Activated CD8-positive, alpha-beta memory T cell treated with anti-CD3 and anti-CD28 coated beads, Interleukin-2, amount 50 U/mL, for 24 hours (primary cell): ENCODE data around the gene EFNA4.
A peak's percentile ranks its signal among the peaks of the same experiment; 100 is the strongest.

Experiments
- DNase-seq: peaks from one replicate; pipeline ENCODE4 v3.0.0-alpha.2; 2020; ENCODE audit errors: extremely low read depth

The EFNA4 gene, protein sequence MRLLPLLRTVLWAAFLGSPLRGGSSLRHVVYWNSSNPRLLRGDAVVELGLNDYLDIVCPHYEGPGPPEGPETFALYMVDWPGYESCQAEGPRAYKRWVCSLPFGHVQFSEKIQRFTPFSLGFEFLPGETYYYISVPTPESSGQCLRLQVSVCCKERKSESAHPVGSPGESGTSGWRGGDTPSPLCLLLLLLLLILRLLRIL

DNA sequence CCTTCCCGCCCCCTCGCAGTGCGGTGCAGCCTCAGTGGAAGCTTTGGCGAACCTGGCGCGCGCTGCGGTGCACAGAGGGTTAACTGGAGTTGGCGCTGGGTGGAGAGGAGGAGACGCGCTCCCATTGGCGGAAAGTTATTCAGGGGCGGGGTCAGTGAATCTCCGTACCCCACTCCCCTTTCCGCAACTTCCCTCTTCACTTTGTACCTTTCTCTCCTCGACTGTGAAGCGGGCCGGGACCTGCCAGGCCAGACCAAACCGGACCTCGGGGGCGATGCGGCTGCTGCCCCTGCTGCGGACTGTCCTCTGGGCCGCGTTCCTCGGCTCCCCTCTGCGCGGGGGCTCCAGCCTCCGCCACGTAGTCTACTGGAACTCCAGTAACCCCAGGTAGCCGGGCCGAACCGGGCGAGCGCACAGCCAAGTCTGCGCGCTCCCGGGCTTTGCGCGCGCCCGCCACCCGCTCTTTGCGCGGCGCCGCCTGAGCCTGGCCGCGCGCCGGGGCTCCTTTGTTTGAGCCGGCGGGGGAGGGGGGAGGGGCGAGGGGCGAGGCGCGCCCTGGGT is at the start of gene EFNA4:
Gene EFNA4 (plus strand): TSS at position 191 of the 561 bp plus-strand sequence. CDS start 84 bp downstream, at position 275.
- DNase-seq, result peak; percentile 62

DNA sequence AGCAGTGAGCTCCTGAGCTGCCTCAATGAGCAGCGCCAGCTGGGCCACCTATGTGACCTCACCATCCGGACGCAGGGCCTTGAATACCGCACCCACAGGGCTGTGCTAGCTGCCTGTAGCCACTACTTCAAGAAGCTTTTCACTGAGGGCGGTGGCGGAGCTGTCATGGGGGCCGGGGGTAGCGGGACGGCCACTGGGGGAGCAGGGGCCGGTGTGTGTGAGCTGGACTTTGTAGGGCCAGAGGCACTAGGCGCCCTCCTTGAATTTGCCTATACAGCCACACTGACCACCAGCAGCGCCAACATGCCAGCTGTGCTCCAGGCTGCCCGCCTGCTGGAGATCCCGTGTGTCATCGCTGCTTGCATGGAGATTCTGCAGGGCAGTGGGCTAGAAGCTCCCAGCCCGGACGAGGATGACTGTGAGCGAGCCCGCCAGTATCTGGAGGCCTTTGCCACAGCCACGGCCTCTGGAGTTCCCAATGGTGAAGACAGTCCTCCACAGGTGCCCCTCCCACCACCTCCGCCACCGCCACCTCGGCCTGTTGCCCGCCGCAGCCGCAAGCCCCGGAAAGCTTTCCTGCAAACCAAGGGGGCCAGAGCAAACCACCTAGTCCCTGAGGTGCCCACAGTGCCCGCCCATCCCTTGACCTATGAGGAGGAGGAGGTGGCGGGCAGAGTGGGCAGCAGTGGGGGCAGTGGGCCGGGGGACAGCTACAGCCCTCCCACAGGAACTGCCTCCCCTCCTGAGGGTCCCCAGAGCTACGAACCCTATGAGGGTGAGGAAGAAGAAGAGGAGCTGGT is 48.6 kb upstream of the EFNA4 start:
- no peak for DNase-seq

DNA sequence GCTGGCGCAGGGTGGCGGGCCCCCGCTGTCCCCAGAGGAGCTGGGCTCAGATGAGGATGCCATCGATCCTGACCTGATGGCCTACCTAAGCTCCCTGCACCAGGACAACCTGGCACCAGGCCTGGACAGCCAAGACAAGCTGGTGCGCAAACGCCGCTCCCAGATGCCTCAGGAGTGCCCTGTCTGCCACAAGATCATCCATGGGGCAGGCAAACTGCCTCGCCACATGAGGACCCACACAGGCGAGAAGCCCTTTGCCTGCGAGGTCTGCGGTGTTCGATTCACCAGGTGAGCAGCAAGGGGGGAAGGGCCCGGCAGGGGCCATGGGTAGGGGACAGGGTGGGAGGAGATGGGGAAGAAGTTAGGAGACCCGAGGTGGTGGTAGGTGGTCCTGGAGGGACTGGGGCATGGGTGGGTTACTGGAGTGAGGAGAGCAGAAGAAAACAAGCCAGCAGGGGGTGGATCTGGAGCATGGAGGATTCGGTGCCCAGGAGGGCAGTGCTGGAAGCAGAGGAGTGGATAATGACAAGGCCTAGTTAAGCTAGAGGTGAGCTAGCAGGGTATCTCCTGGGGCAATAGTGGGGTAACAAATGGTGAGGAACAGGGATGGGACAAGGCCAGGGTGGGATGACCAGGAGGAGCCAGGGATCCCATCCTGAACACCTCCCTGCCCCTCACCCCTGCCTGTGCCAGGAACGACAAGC is 47.9 kb upstream of the EFNA4 start:
- DNase-seq, result no peak

DNA sequence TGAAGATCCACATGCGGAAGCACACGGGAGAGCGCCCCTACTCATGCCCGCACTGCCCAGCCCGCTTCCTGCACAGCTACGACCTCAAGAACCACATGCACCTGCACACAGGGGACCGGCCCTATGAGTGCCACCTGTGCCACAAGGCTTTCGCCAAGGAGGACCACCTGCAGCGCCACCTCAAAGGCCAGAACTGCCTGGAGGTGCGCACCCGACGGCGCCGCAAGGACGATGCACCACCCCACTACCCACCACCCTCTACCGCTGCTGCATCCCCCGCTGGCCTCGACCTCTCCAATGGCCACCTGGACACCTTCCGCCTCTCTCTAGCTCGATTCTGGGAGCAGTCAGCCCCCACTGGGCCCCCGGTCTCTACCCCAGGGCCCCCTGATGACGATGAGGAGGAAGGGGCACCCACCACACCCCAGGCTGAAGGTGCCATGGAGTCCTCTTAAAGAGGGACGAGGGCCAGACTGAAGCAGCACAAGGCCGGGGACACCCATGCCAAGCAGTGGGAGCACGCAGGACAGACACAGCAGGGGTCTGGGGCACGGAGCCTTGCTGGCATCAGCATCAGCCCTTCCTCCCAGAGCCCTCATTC is 47.2 kb upstream of the EFNA4 start:
- DNase-seq, result no peak

DNA sequence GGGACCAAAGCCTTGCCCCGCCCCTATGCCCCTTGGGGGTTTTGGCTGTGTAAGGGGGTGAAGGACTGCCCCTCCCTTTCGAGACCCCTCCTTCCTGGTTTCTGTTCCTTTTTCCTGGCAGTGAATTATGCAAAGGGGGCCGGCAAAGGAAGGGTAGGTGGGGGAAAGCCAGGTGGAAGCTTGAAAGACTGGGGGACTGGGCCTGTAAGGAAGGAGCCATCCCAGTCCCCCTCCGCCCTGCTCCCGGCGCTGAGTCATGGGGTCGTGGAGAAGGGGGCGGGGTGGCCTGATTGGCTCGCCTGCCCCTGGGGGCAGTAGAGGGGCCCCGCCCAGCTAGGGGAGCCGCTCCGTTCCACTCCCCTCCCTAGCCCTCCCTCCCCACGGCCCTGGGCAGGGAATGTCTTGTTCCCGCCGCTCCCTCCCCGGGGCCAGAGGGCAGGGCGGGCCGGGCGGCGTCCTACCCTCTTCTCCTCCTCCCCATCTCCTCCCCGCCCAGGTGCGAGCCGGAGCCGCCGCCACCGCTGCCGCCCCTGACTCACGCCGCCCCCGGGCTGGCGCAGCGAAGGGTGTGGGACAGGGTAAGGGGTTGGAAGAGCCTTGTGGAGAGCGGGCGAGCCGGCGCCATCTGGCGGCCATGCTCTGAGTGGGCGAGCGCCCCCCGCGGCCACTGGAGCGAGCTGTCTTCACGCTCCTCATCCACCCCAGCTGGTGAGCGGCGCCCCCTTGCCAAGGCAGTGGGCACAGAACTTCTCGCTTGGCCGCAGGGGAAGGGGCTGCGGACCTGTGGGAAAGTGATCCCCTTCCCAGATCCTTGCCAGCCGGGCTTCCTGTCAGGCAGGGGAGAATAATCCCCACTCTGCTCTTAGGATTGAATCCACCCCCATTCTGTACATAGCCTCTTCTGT is 46.2 kb upstream of the EFNA4 start:
- DNase-seq, result peak; percentile 61

DNA sequence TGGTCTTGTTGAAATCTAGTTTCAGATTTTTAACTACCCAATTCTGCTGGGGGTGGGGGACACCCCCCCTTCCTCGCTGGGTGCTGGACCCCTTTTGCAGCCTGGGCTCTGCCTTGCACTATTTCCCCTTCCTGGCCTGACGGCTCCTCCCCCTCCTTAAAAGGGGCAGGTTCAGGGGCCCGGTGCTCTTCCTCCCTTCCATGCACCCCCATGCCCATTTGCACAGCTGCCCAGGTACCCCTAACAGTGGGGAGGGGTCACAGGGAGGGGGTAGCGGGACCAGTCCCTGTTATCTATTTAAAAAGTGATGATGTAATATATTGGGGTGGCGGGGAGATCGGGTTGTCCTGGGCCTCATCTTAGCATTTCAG is 45.6 kb upstream of the EFNA4 start:
- DNase-seq, result no peak

DNA sequence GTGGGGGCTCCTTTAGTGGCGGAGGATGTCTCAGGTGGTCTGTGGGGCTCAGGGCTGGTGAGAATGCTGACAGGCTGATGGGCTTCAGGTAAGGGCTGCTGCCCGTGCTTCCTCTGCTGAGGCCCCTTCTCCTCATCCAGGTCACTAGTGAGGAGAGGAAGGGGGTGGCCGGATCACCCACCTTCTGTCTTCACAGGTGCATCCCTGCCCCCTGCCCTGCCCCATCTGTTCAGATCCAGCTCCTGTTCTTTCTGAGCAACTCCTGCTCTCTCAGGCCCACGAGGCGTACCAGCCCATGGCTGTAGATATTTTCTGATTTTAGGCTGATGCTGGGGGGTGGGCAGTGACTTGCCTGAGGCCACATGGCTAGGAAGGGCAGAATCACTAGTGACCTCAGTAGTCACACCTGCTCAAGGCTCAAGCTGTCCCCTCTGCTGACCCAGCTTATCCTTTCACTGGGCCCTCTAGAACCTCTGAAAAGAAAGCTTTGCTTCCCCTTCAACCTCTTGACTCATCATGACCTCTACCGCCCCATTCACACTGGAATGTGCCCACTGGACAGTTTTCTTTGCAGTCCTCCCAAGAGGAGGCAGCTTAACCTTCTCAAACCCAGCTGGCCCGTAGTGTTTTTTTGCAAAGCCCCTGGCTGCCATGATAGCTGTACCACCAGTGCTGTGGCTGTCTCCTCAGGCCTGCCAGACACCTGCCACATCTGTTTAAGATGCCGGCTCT is 44.8 kb upstream of the EFNA4 start:
- DNase-seq, result no peak

DNA sequence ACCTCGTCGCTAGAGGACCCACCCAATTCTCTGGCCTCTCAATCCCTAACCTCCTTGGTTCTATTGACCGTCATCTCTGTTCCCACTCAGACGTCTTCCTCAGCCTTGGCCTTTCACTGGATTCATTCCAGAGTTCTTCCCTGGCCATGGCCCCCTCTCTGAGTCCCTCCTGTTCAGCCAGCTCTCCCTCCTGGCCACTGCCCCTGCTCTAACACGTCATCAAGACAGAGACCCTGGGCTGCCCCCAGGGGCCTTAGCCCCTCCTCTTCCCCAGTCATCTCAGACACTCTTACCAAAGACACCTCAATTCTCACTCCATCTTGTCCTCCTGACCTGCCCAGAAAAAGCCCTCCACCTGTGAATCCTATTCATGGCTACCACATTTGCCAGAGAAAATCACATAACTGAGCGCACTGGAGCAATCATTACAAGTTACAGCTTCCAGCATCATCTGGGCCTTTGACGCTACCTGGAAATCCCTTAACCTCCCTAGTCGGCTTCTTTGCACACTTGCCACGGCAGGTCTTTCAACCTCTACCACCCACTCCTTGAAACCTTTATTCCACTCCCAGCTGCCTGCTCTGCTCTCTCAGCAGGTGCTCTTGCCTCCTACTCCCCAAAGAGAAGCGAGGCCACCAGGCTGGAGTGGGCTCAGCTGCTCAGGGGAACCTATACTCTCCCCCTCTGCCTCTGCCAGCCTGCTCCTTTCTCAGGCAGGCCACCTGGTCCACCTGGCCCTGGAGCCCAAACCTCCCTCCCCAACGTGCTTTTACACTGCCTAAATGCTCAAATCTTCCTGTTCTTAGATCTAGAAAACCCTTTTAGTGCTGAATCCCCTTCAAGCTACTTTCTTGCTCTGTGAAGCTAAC is 43.9 kb upstream of the EFNA4 start:
- no peak for DNase-seq

DNA sequence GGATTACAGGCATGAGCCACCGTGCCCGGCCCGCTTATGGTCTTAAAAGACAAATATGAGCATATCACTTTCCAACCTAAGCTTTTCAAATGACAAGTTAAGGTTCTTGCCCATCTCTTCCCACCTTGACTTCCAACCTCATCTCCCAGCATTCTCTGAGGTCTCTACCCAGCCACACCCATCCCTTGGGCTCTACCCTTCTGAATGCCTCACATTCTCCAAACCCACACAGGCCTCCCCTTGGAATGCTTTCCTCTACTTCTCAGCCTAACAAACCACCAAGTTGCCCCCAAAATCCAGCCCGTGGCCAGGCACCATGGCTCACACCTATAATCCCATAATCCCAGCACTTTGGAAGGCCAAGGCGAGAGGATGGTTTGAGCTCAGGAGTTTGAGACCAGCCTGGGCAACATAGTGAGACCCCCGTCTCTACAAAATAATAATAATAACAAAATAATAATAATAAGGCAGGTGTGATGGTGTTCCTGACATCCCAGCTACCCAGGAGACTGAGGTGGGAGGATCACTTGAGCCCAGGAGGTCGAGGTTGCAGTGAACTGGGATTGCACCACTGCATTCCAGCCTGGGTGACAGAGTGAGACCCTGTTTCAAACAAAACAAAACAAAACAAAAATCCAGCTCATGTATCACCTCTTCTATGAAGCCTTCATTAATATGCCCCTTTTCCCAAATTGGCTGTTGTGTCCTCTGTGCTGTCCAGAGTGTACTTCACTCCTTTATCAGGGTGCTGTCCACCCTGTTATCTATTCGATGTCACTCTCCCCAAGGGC is 41.2 kb upstream of the EFNA4 start:
- DNase-seq, result no peak

DNA sequence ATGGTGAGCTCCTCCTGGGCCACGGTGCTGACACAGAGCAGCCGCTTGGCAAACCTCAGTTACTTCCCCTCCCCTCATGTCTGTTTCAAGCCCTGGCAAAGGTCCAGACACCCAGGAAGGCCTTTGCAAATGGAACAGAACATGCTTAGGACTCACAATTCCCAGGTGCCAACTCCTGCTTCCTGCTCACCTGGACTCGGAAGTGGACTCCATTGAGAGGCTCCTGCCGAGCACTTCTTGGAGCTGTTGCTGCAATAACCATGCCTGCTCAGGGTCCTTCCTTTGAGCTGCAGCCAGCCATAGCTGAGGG is 40.7 kb upstream of the EFNA4 start:
- DNase-seq, result no peak

DNA sequence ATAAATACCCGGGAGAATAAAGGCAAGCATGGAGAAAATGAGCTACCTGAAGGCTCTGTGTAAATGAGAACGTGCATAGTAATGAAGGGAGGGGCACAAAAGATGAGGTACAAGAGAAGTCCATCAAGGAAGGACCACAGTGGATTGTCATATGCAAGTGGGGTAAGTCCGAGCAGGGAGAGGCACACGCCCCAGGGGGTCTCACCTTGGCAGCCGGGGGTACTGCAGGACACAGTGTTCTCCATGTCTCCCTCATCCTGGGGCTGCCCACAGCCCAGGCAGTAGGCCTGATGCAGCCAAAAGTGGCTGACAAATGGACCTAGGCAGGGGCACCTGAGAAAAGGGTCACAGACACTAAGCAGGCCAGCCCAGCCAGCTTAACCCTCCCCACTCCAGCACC is 39.9 kb upstream of the EFNA4 start:
- no peak for DNase-seq

DNA sequence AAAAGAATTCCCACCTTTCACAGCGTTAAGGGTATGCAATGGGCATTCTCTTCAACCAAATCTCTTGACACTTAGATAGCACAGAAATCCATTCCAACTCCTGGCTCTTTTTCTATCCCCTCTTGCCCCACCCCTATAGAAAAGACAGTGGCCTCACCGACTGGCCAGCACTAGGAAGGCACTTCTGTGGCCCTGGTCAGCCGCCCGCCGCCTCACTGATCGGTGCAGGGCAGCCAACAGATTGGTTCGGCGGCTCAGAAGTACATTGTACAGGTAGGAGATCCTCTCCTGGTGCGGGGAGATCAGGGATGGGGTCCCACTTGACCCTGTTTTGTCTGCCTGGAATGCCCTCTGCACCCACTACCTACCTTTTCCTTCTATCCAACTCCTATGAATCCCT is 39.2 kb upstream of the EFNA4 start:
- no peak for DNase-seq

DNA sequence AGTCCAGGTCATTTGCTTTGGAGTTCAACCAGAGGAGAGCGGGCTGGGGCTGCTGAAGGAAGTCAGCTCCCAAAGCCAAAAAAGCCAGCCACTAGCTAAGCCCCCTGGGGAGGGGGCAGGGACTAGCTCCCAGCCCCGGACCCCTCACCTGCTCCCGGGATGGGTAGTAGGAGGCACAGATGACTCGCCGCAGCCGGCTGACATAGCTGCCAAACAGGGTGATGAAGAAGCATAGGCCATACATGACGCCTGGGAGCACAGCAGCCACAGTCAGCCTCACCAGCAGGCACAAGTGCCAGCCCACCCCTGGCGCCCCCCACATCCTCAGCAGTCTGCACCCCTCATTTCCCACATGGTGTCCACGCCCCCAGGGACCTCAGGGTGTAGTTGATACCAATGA is 37.4 kb upstream of the EFNA4 start:
- DNase-seq, result no peak

DNA sequence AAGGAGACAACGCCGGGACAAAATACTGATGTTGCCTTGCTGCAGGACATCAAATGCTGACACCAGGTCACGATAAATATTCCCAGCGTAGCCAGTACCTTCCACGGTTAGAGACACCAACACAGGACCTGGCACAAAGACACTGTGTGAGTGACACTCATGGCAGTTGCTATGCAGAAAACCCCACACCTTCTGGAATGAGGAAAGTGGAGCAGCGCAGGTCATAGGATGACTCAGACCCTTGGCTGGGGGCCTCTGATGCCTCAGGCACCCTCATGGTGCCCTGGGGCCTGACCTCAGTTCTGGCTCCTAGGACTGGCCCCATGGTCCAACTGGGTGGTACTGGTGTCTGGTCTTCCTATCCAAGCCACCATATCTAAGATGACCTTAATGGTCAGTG is 37.0 kb upstream of the EFNA4 start:
- no peak for DNase-seq

DNA sequence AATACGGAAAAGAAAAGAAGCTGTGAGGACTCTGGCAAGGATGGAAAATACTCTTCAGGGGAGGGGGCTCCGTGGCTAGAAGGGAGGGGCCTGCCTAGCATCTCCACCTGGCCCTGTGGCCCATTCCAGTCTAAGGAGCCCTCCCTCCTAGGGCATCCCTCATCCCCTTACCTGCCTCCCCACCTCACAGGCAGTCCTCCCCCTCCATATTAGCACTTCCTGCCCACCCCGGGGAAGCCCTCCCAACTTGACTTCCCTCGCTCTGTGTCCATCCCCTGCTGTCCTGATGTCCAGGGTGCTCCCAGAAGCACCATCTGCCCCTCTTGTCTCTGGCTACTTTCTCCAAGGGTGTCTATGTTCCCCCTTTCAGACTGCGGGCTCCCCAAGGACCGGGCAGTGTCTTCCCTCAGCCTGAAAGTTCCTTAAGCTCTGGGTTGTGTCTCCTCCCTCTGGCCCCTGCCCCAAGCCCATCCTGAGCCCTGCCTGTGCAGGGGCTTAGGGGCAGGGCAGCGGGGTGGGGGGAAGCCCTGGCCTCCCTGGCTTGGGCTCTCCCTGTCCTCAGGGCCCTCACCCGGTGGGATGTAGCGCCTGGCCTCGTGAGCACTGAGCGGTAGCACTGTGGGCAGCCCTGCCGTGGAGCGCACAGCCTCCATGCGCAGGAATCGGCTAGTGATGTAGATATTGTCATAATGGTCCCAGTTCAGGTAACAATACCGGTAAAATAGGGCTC is 33.9 kb upstream of the EFNA4 start:
- DNase-seq, result no peak

DNA sequence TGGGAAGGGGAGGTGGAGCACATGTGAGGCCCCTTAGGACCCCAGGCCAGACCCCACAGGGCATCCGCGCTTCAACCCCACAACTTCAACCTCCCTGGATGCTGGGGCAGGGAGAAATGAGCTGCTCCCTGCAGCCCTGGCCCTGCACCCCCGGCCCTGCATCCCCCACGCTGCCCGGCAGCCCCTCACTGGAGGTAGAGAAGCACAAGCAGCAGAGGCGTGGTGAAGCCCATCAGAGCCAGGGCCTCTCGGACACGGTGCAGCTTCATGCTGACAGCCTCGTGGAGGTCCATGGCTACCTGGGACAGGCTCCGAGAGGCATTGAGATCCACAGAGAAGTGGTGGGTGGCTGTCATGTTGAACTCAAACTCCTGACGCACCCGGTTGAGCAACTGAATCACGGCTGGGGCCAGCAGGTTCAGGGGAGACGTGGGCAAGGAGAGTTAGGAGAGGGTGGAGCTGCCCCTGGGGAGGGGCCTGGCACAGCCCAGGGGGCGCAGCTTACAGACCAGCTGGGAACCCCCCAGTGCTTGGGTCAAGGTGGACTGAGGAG is 33.2 kb upstream of the EFNA4 start:
- no peak for DNase-seq

DNA sequence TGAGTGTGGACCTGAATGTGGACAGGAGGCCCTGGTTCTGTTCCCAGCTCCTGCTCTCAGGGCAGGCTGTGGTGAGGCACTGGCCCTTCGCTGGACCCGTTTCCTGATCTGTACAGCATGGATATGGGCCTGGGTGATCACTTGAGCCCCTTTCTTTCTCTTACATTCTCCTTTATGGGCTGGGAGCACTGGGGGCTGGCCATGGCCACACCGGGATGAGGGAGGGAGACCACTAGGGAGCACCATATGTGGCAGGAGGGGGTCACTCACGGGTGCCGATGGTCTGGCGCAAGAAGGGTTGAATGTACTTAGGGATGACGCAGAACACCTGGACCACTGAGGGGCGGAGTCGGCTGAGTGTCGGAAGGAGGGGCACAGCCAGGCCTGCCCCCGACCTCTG is 32.6 kb upstream of the EFNA4 start:
- no peak for DNase-seq

DNA sequence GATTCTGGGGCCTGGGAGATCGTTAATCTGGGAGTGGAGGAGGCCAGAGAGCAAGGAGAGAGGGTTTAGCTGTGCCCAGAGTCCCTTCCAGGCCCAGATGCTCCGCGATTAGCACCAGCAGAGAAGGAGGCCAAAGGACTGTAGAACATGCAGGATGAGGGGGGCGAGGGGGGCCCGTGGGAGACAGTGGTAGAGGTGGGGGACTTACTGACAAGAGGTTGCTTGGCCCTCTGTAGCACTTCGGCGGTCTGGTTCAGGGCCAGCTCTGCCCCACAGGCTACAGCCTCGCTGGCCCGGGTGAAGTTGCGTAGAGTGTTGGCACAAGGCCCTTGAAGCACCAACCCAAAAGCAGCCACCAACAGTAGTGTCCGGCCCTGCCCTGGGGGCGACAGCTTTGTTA is 30.7 kb upstream of the EFNA4 start:
- DNase-seq, result no peak
